Measurements from ENCODE around the gene TMPRSS11D.

TMPRSS11D gene, protein sequence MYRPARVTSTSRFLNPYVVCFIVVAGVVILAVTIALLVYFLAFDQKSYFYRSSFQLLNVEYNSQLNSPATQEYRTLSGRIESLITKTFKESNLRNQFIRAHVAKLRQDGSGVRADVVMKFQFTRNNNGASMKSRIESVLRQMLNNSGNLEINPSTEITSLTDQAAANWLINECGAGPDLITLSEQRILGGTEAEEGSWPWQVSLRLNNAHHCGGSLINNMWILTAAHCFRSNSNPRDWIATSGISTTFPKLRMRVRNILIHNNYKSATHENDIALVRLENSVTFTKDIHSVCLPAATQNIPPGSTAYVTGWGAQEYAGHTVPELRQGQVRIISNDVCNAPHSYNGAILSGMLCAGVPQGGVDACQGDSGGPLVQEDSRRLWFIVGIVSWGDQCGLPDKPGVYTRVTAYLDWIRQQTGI

GRCh38 chr4:67883902-67884301 lies at the start of gene TMPRSS11D:
TMPRSS11D (minus strand) TSS chr4:67884002; CDS start chr4:67883933, 69 bp downstream.
- no peak for DNase-seq (ENCODE audit: low read depth)

DNA sequence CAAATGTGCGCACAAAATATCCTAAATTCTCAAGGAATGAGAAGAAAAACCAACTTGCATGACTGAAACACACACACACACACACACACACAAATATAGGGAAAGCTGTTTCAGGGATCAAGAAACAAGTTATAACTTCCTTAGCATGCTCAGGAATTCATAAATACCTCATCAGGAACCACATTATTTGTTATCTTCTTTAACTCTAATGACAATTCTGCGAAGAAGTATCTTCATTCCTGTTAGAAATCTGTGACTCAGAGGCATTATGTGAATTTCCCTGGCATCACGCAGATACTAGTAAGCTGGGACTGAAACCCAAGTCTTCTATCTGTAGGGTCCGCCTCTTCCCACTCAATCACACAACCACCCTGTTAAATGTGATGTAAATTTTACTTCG lies 49.2 kb upstream of the TMPRSS11D start:
- DNase-seq (ENCODE audit: low read depth) = no peak

- peak; percentile 7 for DNase-seq (ENCODE audit: low read depth)
These were observed 47.5 kb upstream of the TMPRSS11D start for GRCh38 chr4:67931256-67931655.

GRCh38 chr4:67929426-67929825 lies 45.6 kb upstream of the TMPRSS11D start:
- peak; percentile 67 for DNase-seq (ENCODE audit: low read depth)

DNA sequence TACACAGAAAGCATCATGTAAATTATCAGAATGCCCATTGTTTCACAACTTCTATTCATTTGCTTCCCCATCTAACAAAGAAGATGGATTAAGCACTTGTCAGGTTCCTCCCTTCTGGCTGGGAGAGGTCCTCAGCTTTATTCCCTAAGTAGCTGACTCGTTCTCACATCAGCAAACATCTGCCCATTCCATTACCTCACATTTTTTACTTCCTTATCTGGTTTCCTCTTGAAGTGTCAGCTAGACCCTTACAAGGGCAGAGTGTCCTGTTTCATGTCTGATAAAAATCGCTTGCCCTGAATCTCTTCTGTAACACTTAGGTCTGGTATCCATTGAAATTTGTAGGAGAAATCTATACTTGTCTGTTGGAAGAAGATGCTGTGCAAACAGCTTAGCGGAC lies 44.7 kb upstream of the TMPRSS11D start:
- DNase-seq (ENCODE audit: low read depth) = no peak

- DNase-seq (ENCODE audit: low read depth) = no peak
These were observed 43.4 kb upstream of the TMPRSS11D start for GRCh38 chr4:67927251-67927650.

DNA sequence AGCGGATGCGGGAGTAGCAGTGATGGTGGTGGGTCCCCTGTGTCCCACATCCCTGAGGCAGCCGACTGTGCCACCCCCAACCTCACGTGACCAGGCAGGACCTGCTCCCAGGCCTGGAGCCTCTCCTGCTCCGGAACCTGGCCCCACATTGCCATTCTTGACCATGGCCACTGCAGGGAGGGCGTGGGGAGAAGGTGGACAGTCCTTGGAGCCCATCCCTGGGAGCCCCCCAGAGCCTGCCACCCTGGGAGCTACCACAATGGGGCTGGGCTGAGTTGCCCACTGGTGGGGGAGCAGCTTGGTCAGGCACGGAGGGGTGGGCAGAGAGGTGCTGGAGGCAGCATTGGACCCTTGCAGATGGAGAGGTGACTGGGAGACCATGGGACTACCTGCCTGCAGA lies 42.7 kb upstream of the TMPRSS11D start:
- no peak for DNase-seq (ENCODE audit: low read depth)

GRCh38 chr4:67922697-67923096 lies 38.9 kb upstream of the TMPRSS11D start:
- DNase-seq (ENCODE audit: low read depth) = no peak

- peak; percentile 26 for DNase-seq (ENCODE audit: low read depth)
These were observed 34.6 kb upstream of the TMPRSS11D start for GRCh38 chr4:67918428-67918827.

DNA sequence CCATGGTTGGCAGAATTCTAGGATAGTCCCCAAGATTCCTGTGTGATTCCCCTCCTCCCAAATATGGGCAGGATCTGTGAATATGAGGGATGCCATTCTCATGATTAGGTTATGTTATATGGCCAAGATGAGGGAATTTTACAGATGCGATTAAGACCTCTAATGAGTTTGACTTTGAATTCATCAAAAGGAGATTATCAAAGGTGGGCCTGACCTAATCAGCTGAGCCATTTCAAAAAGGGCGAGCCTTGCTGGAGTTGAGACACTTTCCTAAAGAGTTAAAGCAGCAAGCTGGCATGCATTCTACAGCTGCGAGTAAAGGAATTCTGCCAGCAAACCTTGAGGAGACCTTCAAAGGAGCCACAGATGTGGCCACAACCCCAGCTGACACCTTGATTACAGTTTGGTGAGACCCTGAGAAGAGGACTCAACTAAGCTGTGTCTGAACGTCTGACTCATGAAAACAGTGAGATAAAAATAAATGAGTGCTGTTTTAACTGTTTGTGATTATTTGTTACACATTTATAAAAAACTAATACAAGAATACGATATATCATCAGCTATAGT lies 31.7 kb upstream of the TMPRSS11D start:
- DNase-seq (ENCODE audit: low read depth) = no peak

DNA sequence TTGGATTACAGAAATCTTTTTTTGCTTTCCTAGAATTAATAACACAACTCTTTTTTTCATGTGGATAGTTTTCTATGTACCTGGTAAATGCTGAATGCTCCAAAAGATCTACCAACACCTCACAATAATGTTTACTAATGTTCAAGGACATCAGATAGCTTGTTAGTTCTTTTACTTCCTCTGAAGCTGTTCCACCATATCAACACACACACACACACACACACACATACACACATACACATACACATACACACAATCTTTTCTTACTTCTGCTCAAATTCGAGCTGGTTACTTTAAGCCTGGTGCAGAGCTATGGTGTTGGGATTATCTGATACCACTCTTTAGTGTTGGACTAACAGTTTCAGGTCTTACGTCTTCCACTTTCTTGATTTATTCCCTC lies 28.3 kb upstream of the TMPRSS11D start:
- no peak for DNase-seq (ENCODE audit: low read depth)

- DNase-seq (ENCODE audit: low read depth) = no peak
These were observed 27.8 kb upstream of the TMPRSS11D start for GRCh38 chr4:67911638-67912037.

DNA sequence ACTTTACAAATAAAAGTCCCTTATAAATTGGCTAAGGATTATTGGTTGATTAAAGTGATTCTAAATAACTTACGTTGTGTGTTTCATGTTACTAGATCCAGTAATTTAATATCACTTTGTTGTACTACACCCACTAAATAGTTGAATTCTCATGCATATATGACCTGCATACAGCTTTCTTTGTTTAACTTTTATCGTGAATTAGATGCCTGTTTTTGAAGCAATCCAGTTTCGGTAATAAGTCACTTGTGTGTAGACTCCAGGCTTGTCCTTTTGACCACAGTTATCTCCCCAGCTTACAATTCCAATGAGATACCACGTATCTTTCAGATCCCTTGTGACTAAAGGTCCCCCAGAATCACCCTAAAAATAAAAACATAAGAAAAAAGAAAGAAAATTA lies 27.3 kb upstream of the TMPRSS11D start:
- no peak for DNase-seq (ENCODE audit: low read depth)

DNA sequence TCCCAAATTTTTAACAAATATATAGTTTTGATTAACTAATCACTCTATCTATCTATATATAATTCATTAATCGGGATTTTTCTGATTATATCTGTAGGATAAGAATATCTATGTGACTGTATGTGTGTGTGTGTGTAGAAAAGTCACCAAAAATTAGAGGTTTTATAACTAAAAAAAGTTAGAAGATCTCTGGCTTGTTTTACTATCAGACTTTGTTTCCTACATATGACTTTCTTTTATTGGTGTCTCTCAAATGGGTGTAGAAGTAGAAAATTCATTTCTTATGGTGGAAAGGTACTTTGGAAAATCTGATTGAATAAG lies 26.7 kb upstream of the TMPRSS11D start:
- DNase-seq (ENCODE audit: low read depth) = no peak

DNA sequence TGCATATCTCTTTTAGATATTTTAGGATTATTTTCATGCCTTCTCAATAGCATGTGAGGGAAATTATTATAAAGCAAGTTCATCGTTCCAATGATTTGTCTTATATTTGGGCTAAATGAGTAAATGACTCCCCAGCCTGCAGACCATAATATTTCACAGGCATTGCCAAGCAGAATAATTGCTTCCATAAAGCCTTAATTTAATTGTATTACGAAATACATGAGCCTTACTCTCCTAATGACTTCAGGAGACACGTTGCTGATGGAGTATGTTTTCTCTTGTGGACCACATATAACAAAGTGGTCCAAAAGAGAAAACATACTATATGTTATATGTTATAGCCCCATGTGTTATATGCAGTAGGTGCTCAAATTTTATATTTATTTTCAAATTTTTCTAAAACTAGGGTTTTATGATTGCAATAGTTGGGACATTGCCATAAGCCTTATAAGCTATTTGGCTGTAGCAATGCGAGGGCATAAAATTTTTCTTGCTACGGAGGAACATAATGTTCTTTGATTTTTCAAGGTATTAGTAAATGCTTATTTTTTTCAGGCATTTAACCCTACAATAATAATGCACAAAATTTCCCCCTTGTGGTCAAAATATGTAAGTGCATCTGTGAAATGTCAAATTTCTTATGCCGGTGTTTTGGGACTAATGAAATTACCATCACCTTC lies 26.2 kb upstream of the TMPRSS11D start:
- DNase-seq (ENCODE audit: low read depth) = peak; percentile 47

- DNase-seq (ENCODE audit: low read depth) = no peak
These were observed 23.8 kb upstream of the TMPRSS11D start for GRCh38 chr4:67907650-67908049.

DNA sequence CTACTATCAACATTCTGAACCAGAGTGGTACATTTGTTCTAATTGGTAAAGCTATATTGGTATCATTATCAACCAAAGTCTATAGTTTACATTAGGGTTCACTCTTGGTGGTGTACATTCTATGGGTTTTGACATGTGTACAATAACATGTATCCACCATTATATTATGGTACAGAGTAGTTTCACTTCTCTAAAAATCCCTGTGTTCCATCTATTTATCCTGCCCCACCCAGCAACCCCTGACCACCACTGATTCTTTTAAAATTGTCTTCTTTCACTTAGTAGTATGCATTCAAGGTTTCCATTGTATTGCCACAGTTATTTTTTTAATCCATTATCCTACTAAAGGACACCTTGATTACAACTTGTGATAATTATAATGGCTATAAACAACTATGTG lies 15.3 kb upstream of the TMPRSS11D start:
- DNase-seq (ENCODE audit: low read depth) = no peak

- DNase-seq (ENCODE audit: low read depth) = no peak
These were observed 13.9 kb upstream of the TMPRSS11D start for GRCh38 chr4:67897686-67898085.

DNA sequence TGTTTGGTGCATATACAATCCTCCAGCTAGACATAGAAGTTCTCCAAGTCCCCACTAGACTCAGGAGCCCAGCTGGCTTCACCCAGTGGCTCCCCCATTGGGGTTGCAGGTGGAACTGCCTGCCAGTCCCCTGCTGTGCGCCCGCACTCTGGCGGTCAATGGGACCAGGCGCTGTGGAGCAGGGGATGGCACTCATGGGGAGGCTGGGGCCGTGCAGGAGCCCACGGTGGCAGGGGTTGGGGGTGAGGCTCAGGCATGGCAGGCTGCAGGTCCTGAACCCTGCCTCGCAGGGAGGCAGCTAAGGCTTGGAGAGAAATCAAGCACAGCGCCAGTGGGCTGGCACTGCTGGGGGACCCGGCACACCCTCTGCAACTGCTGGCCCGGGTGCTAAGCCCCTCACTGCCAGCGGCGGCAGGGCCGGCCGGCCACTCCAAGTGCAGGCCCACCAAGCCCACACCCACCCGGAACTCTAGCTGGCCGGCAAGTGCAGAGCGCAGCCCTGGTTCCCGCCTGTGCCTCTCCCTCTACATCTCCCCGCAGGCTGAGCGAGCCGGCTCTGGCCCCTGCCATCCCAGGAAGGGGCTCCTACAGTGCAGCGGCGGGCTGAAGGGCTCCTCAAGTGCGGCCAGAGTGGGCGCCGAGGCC lies 12.7 kb upstream of the TMPRSS11D start:
- DNase-seq (ENCODE audit: low read depth) = no peak

DNA sequence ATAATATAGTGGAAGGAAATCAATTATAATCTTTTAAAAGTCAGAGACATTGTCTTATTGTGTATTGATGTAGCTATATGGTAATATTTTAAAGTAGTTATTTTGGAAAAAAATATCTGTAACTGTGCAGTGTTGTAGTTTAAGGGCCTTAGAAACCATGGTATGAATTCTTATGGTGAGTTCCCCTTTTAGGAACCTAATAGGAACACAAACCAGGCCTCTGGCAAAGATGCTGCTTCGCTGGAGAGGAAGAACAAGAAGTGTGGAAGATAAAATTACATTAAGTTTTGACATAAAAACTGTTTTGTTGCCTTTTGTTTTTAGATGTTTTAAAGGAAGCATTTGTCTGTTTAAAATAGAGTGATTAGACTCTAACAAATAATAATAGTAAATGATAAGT lies 10.9 kb upstream of the TMPRSS11D start:
- no peak for DNase-seq (ENCODE audit: low read depth)

DNA sequence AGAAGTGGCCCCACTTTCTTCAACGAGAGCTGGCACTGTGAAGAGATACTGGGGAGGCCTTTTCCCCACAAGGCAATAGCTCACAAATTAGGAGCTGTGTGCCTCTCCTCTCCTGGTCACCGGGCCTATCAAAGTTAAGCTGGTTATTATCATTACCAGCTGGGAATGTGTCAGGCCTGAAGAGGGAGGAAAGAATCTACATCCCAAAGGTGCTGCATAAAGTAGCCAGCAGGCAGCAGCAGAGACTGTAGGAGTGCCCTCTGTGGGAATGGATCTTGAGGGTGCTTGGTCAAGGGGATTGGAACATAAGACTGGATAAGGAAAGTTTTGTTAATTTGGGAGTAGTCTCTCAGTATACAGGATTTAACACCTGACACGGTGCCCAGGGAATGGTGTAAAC lies 9.1 kb upstream of the TMPRSS11D start:
- peak; percentile 24 for DNase-seq (ENCODE audit: low read depth)

DNA sequence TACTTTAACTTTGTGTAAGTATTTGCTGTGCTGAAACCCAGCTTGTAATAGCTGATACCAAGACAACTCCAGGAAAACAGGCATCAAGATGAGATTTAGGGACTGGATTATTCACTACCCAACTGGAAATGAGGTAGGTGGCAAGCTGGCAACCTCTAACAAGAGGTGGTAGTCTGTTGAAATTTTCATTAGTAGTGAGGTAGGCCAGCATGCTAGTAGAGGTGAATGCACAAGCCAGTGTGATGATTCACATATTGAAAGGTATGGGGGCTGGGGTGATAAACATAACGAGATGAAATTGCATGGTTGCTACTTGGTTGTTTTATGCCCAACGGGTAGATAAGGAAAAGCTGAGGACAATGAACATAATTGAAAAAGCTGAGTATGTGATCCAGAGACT lies 8.5 kb upstream of the TMPRSS11D start:
- DNase-seq (ENCODE audit: low read depth) = no peak

DNA sequence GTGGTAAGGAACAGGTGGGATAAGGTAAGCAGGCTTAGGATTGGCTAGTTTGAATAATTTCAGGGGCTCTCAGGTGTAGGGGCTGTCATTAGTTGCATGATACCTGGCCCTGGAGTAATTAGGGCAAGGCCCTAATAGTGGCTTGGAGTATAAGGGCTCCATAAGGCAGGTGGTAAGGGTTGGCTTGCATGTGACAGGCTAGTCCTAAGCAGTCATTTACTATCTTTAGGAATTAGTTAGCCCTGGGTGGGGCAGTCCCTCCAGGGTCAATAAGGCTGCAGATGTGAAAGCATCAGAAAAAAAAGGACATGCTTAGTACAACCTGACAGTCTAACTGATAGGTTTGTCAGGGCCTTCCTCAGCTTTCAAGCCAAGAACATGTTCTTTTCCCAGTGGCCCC lies 7.8 kb upstream of the TMPRSS11D start:
- DNase-seq (ENCODE audit: low read depth) = no peak

All from ELR (cell line).